ENCODE results near the gene NAA60. TPM values are rescaled to one million over a fixed set of nuclear protein-coding genes. Genes with fewer than 3 reads are reported as not detected.

The NAA60 gene
- total RNA-seq, 1 experiment from 2014 or later: 63.4 TPM

DNA sequence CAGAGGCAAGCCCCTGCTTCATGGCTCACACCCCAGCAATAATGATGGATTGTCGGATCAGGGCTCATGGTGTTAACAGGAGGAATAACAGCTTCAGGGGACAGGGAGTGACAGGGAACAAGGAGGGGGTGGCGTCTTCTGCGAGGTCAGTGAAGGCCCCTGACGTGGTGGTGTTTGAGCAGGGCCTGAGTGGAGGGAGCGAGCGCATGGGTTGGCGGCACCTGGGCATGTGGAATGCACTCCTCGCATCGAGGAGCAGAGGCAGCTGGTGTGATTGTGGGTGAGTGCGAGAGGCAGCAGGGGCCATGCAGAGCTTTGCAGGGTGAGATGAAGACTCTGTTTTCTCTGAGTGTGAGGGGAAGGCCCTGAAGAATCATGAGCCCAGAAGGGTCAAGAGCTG, 90.6 kb downstream of the NAA60 start:
- no TSS peak for BruUV-seq (replicated peaks)
- TF ChIP-seq, protein P1, sequence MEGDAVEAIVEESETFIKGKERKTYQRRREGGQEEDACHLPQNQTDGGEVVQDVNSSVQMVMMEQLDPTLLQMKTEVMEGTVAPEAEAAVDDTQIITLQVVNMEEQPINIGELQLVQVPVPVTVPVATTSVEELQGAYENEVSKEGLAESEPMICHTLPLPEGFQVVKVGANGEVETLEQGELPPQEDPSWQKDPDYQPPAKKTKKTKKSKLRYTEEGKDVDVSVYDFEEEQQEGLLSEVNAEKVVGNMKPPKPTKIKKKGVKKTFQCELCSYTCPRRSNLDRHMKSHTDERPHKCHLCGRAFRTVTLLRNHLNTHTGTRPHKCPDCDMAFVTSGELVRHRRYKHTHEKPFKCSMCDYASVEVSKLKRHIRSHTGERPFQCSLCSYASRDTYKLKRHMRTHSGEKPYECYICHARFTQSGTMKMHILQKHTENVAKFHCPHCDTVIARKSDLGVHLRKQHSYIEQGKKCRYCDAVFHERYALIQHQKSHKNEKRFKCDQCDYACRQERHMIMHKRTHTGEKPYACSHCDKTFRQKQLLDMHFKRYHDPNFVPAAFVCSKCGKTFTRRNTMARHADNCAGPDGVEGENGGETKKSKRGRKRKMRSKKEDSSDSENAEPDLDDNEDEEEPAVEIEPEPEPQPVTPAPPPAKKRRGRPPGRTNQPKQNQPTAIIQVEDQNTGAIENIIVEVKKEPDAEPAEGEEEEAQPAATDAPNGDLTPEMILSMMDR (IDR thresholded peaks at IDR 0.05; ENCODE audit: unreplicated experiment): no peak
- no peaks in the 10 kb centered on the region for H3K4me1 Mint-ChIP-seq (ENCODE audit: low read depth, unreplicated experiment)
- H3K9me3 Mint-ChIP-seq (ENCODE audit: low read depth, unreplicated experiment): no peaks in the 10 kb centered on the region
- CTCF ChIA-PET: no interaction called here
- intact Hi-C loops (cut with micrococcal nuclease; ENCODE audit: unreplicated experiment): no loop called here
- H3K27ac Mint-ChIP-seq (ENCODE audit: unreplicated experiment): no peak overlapping the region
- no peaks in the 10 kb centered on the region for H3K27me3 Mint-ChIP-seq (ENCODE audit: unreplicated experiment)
- DNase-seq: no peak
- H3K4me3 Mint-ChIP-seq (ENCODE audit: low read depth, unreplicated experiment): no peak overlapping the region
- peaks cover 17% of the 10 kb centered on the region for H3K36me3 Mint-ChIP-seq (ENCODE audit: insufficient read depth, unreplicated experiment)

DNA sequence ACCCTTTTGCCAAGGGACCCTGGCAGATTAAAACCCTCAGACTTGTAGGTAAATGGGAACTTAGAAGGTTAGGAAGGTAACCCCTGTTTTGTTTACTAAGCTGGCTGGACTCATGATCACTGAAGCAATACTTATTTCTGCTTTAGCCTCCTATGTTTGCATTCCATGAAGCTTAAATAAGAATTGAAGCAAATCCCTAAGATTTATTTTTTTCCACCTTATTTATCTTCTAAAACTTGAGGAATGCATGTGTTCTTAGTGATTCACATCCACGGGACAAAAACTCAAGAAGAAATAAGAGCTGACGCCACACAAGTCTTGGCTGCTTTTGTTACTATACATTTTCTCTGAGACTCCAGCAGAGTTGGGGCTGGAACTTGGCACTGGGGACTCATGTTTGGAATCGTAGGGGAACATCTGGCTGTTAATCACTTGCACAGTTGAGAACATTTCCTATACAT, 92.8 kb downstream of the NAA60 start:
- Mint-ChIP-seq H3K36me3 (ENCODE audit: insufficient read depth, unreplicated experiment) (peaks cover 17% of the 10 kb centered on the region), H3K9me3 (ENCODE audit: low read depth, unreplicated experiment) (no peaks in the 10 kb centered on the region), H3K4me1 (ENCODE audit: low read depth, unreplicated experiment) (no peaks in the 10 kb centered on the region), H3K4me3 (ENCODE audit: low read depth, unreplicated experiment) (no peak overlapping the region), H3K27me3 (ENCODE audit: unreplicated experiment) (no peaks in the 10 kb centered on the region), H3K27ac (ENCODE audit: unreplicated experiment) (no peak overlapping the region)
- CTCF ChIA-PET: interaction anchor here (1.0 kb wide), 1 partner anchor 9 kb away, joined by 3 read pairs; no protein-coding TSS in a partner anchor
- intact Hi-C loops (cut with micrococcal nuclease; ENCODE audit: unreplicated experiment): no loop called here
- DNase-seq: no peak
- TF ChIP-seq, protein P1 (IDR thresholded peaks at IDR 0.05; ENCODE audit: unreplicated experiment): no peak
- BruUV-seq (replicated peaks): no TSS peak

Small RNA genes lying within 50 kb of the gene (microRNA-seq; reads per million reads assigned to microRNA genes)
- not detected for gene MIR6126

Other genes with a start within 250 kb of the NAA60 start
- gene ZNF200, start 208.5 kb upstream of the NAA60 start, total RNA-seq (2022): 12.7 and 14.6 TPM in 2 replicates
- not detected in 2 replicates for gene MEFV, start 187.0 kb upstream of the NAA60 start, total RNA-seq (2022)
- 46.9 and 51.2 TPM in 2 replicates for gene ZNF263, start 160.2 kb upstream of the NAA60 start, total RNA-seq (2022)
- 9.3 and 10.3 TPM in 2 replicates for gene TIGD7, start 138.2 kb upstream of the NAA60 start, total RNA-seq (2022)
- 46.8 and 50.5 TPM in 2 replicates for gene ZNF75A, start 138.2 kb upstream of the NAA60 start, total RNA-seq (2022)
- gene OR2C1, start 87.8 kb upstream of the NAA60 start, total RNA-seq (2022): not detected in 2 replicates
- 23.8 and 26.1 TPM in 2 replicates for gene ZSCAN32, start 42.7 kb upstream of the NAA60 start, total RNA-seq (2022)
- gene ZNF174, start 42.5 kb upstream of the NAA60 start, total RNA-seq (2022): 13.8 and 14.3 TPM in 2 replicates
- gene ZNF597, start 176 bp upstream of the NAA60 start, total RNA-seq (2022): 2.7 TPM in 2 replicates
- gene C16orf90, start 51.8 kb downstream of the NAA60 start, total RNA-seq (2022): not detected in 2 replicates
- gene CLUAP1, start 57.3 kb downstream of the NAA60 start, total RNA-seq (2022): 28.5 and 30.6 TPM in 2 replicates
- gene NLRC3, start 133.7 kb downstream of the NAA60 start, total RNA-seq (2022): 0.37 and 0.42 TPM in 2 replicates
- 15.9 and 18.2 TPM in 2 replicates for gene SLX4, start 167.9 kb downstream of the NAA60 start, total RNA-seq (2022)
- 26.0 and 31.6 TPM in 2 replicates for gene DNASE1, start 211.0 kb downstream of the NAA60 start, total RNA-seq (2022)

All from Calu3 (cell line).